ENCODE results near the gene CDKAL1.

Gene CDKAL1

DNA sequence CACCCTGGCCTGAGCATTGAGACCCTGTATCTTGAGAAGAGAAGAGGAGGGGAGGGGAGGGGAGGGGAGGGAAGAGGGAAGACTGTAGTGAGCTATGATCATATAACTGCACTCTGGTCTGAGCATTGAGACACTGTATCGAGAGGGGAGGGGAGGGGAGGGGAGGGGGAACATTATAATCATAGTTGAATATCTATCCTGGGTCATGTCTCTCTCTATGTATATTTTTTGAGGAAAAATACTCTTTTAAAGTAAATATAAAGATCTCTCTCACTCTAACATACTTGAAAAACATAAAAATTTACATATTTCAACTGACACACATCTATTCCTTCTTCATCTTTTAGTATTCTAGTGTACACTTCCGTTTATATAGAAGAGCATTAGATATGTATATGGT is 431.0 kb downstream of the CDKAL1 start:
- DNase-seq (ENCODE audit: low spot score) = no peak

DNA sequence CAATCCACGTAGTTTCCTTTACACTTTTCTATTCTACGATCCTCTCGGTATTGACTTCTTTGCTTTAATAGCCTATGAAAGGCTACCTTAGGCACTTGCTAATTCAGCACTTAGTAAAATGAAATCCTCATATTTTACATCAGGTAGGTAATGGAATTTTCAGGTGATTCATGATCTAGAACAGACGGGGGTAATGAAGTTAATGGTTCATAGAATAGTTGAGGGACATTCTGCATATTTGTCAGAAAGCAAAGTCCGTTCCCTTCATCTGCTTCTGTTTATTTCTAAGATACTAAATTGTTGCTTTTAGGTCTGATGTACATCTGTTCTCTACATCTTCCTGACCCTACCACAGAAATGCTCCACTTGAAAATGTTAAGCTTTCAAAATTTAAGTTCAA is 431.7 kb downstream of the CDKAL1 start:
- DNase-seq (ENCODE audit: low spot score) = no peak

GRCh38 chr6:20969551-20969950 is 435.3 kb downstream of the CDKAL1 start:
- DNase-seq (ENCODE audit: low spot score) = no peak

- no peak for DNase-seq (ENCODE audit: low spot score)
Measured at GRCh38 chr6:20976391-20976918, 442.2 kb downstream of the CDKAL1 start.

GRCh38 chr6:20978151-20978614 is 443.9 kb downstream of the CDKAL1 start:
- DNase-seq (ENCODE audit: low spot score) = no peak

DNA sequence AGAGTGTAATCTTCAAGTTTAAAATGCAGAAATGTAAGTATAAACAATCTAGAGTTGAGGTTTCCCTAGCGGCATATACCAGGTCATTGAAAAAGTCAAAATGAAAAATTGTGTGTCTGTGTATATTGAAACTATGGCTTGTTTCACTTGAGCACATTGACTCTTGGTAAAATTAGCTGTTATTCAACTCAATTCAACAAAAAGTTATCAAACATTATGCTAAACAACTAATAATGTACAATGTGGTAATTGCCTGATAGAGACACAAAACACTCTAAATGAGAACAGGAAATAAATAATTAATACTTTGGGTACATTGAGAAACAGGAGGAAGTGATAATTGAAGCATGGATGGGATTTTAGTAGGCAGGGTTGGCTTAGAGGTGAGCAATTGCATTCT is 444.8 kb downstream of the CDKAL1 start:
- no peak for DNase-seq (ENCODE audit: low spot score)

- DNase-seq (ENCODE audit: low spot score) = no peak
Measured at GRCh38 chr6:20983961-20984360, 449.7 kb downstream of the CDKAL1 start.

DNA sequence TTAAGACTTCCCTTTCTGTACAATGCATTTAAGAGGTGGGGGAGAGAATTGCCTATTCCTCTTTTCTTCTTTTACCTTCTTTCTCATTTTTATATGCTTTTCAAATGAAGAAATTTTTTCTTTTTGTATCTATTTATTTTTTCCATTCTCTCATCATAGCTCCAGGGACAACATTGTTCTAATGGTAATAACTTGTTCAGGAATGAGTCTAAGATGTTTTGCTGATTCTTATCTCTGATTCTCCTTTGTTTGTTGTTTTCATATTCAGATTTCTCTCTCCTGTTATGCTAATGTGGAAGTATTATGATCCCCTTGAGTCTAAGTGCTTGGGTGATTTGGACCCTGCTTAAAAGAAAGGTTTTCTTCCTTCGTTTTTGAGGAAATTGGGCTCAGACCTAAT is 451.6 kb downstream of the CDKAL1 start:
- DNase-seq (ENCODE audit: low spot score) = no peak

GRCh38 chr6:20991910-20992309 is 457.7 kb downstream of the CDKAL1 start:
- DNase-seq (ENCODE audit: low spot score) = no peak

DNA sequence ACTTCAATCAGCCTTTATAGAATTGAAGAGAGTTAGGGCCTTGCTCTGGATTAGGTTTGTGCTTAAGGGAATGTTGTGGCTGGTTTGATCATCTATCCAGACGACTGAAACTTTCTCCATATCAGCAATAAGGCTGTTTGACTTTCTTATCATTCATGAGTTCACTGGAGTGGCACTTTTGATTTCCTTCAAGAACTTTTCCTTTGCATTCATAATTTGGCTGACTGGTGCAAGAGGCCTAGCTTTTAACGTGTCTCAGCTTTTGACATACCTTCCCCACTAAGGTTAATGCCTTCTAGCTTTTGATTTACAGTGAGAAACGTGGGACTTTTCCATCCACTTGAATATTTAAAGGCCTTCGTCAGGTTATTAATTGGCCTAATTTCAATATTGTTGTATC is 461.8 kb downstream of the CDKAL1 start:
- DNase-seq (ENCODE audit: low spot score) = no peak

- DNase-seq (ENCODE audit: low spot score) = no peak
Measured at GRCh38 chr6:20997143-20997769, 463.0 kb downstream of the CDKAL1 start.

DNA sequence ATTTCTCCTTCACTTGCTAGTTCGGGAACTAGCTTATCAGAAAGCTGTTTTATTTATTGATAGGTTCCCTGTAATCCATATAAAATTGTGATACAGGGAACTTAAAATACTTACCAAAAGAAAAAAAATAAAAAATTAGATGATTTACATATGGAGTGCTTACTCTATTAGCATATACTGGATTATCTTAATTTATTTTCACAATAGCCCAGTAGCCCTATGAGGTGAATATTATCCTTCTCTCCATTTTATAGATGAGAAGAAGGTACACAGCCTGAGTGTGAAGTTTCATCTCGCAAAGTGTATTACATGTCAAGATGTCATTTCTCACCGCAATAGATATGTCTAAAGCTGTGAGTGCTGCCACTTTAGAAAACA is 463.5 kb downstream of the CDKAL1 start:
- no peak for DNase-seq (ENCODE audit: low spot score)

DNA sequence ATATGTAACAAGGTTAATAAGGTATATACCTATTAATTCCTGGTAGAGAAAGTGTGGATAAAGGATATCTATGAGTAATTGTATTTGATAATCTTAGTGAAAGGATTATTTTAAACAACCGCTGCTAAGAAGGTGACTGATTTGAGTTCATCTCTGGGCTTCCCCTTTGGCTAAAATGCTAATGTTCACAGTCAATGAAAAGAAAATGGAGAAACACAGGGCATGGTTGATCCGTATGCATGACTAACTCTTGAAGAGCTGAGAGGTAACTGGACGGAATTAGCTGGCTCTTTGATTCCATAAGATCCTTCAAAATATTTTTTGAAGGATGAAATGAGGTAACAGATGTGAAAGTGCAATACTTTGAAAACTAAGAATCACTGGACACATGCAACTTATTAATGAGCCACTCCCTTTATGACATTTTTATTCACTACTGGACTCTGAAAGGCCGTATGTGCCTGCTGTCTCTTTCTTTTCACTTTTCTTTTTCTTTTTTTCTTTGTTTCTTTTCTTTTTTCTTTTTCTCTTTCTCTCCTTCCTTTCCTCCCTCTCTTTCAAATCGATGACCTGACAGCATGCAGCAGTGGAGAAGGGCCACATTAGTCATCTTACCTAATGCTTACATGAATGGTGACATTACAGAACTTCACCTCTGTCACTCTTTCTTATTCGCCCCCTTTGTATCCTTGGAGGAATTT is 464.6 kb downstream of the CDKAL1 start:
- no peak for DNase-seq (ENCODE audit: low spot score)

GRCh38 chr6:21000331-21000801 is 466.1 kb downstream of the CDKAL1 start:
- DNase-seq (ENCODE audit: low spot score) = no peak

DNA sequence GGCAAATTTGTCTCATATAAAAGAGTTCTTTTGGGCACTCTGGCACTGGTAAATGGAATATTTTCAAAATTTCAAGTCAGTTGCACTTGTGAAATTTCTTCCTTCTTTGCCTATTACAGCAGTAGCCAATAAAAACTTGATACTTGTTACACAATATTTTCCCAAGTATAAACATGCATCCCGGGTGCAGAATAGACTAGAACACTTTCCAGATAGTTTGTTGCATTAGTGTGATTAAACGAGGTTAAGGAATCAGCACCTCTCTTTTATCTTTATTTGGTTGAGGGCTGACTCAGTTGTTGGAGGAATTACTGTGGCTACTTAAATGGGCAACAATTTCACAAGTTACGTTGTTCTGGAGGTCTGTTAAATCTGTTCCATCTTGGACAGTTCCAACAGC is 467.5 kb downstream of the CDKAL1 start:
- no peak for DNase-seq (ENCODE audit: low spot score)

GRCh38 chr6:21003780-21004541 is 469.7 kb downstream of the CDKAL1 start:
- DNase-seq (ENCODE audit: low spot score) = no peak

DNA sequence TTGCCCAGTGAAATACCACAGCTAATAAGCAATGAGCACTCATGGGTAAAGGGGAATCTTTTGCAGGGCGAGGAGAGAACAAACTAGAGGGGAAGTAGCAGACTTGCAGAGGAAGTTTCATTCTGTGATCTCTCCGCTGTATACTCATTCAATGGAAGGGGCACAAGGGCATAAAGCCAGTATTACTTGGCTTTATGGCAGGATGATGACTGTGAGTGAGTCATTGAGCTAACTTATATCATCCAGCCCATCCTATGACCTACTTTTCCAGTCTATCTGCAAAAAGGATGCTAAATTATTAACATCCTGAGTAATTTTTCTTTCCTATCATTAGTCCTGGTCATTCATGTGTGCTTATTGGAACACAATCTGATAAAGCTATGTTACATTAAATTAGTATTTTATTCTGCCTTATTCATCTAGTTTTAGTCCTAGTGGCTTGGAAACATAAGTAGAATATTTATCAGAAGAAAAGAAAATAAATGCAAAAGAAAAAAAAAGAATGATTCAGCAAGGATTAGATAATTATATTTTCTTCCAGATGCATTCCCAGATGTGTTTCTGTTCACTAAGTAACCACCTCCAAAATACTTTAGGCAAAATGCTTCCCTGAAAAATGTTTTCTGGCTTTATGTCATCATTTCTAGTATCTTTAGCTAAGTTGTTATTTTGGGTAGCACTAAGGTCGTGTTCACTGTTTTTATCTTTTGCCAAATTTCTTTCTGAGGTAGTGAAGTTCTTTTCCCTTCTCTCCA is 471.7 kb downstream of the CDKAL1 start:
- DNase-seq (ENCODE audit: low spot score) = no peak

DNA sequence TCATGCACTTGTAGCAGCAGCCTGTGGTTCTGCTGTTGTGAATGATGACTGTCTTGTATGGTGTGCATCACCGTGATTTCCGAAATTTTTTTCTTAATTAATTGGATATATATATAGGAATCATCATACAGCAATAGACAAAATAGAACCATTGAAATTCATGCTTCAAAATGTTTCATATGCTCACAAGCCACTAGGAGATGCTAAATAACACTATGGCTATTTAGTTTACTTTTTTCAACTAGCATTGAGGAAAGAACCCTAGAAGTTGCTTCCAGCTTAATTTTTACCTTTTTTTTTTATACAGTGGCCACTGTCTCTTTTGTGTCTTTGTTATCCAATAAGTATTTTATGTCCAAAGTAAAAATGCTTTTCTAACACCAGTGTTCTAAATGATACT is 485.4 kb downstream of the CDKAL1 start:
- DNase-seq (ENCODE audit: low spot score) = no peak

DNA sequence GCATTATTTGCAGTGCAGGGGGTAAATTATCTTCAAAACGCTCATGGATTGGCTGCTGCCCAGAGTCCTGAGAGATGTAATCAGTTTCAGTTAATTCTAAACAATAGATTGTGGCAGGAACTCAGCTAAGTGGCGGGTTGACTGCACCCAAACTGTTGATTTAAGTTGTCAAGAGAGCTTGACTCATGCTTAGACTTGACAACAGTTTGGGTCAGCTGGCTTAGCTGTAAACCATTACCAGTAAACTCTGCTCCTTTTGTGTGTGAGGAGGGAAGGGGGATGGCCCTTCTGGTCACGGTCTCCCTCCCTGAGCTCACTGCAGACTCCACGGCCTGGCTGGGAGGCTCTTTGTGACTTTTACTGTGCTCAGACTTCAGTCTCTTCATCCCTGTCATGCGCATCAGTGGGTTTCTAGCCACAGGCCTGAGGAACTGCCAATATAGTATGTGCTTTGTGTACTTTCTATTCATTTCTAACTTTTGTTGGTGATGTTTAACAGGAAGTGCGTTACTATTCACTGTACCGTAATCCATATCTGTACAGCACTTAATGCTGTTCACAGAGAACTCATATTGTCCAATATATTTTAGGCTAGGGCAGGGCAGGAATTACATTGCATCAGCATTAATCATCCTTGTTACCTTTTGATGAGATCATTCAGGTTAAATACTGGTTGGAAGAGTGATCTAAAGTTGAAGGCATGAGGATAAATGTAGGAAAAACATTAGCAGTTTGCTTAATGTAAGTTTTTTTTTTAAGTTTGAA is 488.3 kb downstream of the CDKAL1 start:
- no peak for DNase-seq (ENCODE audit: low spot score)

GRCh38 chr6:21023210-21023609 is 489.0 kb downstream of the CDKAL1 start:
- DNase-seq (ENCODE audit: low spot score) = no peak

DNA sequence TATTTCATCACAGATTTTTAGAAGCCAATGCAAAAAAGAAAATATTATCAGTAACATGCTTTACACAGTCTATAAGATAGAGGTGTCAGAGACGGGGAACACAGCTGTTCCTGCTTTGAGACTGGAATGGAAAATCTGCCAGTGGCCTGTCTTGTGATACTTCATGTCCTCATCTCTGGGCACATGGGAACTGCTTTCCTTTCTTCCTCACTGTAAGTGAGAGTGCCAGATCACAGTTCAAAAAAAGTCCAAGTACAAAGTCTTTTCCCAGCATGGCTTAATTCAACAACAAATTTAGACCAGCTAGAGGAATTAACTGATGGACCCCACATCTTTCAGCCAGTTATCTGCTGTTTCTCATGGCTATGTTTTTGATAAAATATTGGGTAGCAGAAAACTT is 490.4 kb downstream of the CDKAL1 start:
- DNase-seq (ENCODE audit: low spot score) = no peak

Data from cerebellar cortex (tissue), 1 donor.